ENCODE data around the gene ZC3H18. TPM values are rescaled to one million over a fixed set of nuclear protein-coding genes. Genes with fewer than 3 reads are reported as not detected.

ZC3H18 gene
- 10 to 100 TPM; 37.7 to 38.5 TPM for total RNA-seq
- polyA plus RNA-seq: 10 to 100 TPM; 12.4 to 19.3 TPM
- long read RNA-seq, donor 1, transcript ZC3H18-201 (18 exons, 3,729 nt): major isoform, 17 of 67 reads
- long read RNA-seq, donor 1, partial matches to known transcripts: 31 of 67 reads
- long read RNA-seq, donor 1, other reads (novel, unspliced or antisense): 9 of 67 reads
- long read RNA-seq, donor 2, partial matches to known transcripts: 9 of 14 reads
- long read RNA-seq, donor 2, other reads (novel, unspliced or antisense): 1 of 14 reads

- Histone ChIP-seq H3K4me1 (ENCODE audit: control insufficient read depth in 1 of 2, insufficient read depth in 2 of 2, low read length in 2 of 2) (peaks cover 0 to 3% of the 10 kb centered on the region in 2 donors), H3K27me3 (ENCODE audit: control insufficient read depth in 1 of 2, insufficient read depth in 2 of 2, low read length in 1 of 2) (no peaks in the 10 kb centered on the region), H3K4me3 (ENCODE audit: low read length in 2 of 2) (peak within 1 kb of the TSS; percentile 80), H3K27ac (ENCODE audit: low read depth in 1 of 2, low read length in 2 of 2) (peak within 1 kb of the TSS in 1 of 2 donors; percentile 58), H3K36me3 (ENCODE audit: control insufficient read depth in 1 of 2, insufficient read depth in 2 of 2, low read length in 1 of 2) (no peaks in the 10 kb centered on the region), H3K9me3 (ENCODE audit: control insufficient read depth, low read length) (no peaks in the 10 kb centered on the region)
- DNase-seq: peak; percentile 98 to 99
- intact Hi-C loops (cut with DNase I): loop anchor here (2.0 to 5.0 kb wide), 3 partner anchors 137 to 803 kb away; partner anchors contain the start of genes CTU2 (in 2 of the 2), RNF166 (in 2 of the 2) and KLHDC4 (in 1 of the 2)
- ATAC-seq (ENCODE audit: low FRiP score): peak; percentile 99
- 0% methylated on average over 65 to 90 of the region's 90 CpGs for WGBS, 2 donors
Observed at GRCh38 chr16:88569985-88570690, at the start of gene ZC3H18. Gene ZC3H18 (plus strand): TSS chr16:88570403. CDS start chr16:88577124, 6,721 bp downstream.

- intact Hi-C loops (cut with DNase I): no loop called here
- Histone ChIP-seq H3K4me1 (ENCODE audit: control insufficient read depth in 1 of 2, insufficient read depth in 2 of 2, low read length in 2 of 2) (no peaks in the 10 kb centered on the region), H3K27ac (ENCODE audit: low read depth in 1 of 2, low read length in 2 of 2) (no peak overlapping the region), H3K27me3 (ENCODE audit: control insufficient read depth in 1 of 2, insufficient read depth in 2 of 2, low read length in 1 of 2) (no peaks in the 10 kb centered on the region), H3K4me3 (ENCODE audit: low read length in 2 of 2) (no peak overlapping the region), H3K9me3 (ENCODE audit: control insufficient read depth, low read length) (no peaks in the 10 kb centered on the region), H3K36me3 (ENCODE audit: control insufficient read depth in 1 of 2, insufficient read depth in 2 of 2, low read length in 1 of 2) (no peaks in the 10 kb centered on the region)
- 86 to 87% methylated on average over 9 of the region's 9 CpGs for WGBS, 2 donors
- no peak for ATAC-seq (ENCODE audit: low FRiP score)
- DNase-seq: no peak
Observed at GRCh38 chr16:88521674-88522073, 48.5 kb upstream of the ZC3H18 start.

DNA sequence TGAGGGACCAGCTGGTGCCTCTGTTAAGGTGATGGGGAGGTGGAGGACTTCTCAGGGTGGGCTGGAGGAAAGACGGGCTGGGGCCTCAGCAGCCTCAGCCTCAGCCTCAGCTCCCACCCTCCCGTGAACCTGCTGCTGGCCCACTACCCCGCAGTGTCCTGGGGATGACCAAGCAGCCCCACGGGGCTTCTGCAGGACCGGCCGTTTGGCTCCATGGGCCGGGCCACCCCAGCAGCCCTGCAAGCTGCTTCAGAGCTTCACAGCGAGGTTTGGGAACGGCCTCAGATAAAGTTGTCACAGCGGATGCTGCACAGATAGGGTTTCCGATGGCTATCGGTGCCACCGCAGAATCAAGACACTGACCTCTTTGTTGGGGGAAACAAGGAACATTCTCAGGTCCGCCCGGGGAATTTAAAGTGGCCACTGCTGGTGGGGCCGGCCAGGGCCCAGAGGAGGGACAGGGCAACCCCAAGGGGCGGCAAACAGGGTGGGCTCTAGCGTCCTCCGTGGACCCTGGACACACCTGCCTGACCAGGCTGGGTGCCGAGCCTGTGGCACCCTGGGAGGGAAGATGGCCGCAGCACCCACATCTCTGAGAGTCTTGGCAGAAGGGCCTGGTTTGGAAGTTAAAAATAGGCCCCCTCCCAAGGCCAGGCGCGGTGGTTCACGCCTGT lies 47.8 kb upstream of the ZC3H18 start:
- Histone ChIP-seq H3K4me3 (ENCODE audit: low read length in 2 of 2) (no peak overlapping the region), H3K27me3 (ENCODE audit: control insufficient read depth in 1 of 2, insufficient read depth in 2 of 2, low read length in 1 of 2) (no peaks in the 10 kb centered on the region), H3K4me1 (ENCODE audit: control insufficient read depth in 1 of 2, insufficient read depth in 2 of 2, low read length in 2 of 2) (no peaks in the 10 kb centered on the region), H3K27ac (ENCODE audit: low read depth in 1 of 2, low read length in 2 of 2) (no peak overlapping the region), H3K36me3 (ENCODE audit: control insufficient read depth in 1 of 2, insufficient read depth in 2 of 2, low read length in 1 of 2) (no peaks in the 10 kb centered on the region), H3K9me3 (ENCODE audit: control insufficient read depth, low read length) (no peaks in the 10 kb centered on the region)
- WGBS, 2 donors: 84% methylated on average over 24 of the region's 24 CpGs
- intact Hi-C loops (cut with DNase I): no loop called here
- DNase-seq (no peak), ATAC-seq (ENCODE audit: low FRiP score) (no peak)

DNA sequence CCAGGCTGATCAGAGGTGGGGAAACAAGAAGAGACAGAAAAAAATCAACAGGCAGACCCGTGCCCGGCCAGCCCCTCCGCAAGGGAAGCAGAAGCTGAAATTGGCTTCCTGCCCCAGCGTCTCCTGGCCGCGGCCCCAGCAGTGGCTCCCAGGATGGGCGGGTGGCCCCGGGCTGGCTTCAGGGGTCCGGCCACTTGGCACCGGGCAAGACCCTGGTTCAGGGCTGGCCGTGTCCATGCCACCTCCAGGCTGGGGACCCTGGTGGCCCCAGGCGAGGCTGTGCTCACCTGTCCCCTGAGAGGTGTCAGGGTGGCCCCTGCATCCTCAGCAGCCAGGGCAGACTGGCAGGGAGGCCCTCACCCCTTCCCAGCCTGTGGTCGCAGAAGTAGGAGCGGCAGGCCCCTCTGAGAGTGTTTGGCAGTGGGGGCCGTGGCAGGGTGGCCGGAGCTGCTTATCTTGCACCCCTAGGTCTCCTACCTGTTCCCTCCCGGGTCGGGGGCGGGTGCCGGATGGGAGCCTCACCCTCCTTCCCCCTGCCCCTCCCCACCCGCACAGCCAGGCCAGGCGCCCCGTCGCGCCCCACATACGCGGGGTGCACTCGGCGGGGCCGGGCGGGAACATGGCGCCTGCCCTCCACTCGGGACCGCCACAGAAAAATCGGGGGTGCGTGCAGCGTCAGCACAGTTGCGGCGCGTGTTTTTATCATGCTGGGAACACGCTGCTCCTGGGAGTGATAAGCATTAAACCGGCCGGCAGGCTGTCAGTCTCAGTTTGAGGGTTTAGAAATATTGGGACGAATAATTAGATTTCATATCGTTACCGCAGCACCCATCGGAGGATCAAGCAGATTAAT lies 46.7 kb upstream of the ZC3H18 start:
- Histone ChIP-seq H3K4me1 (ENCODE audit: control insufficient read depth in 1 of 2, insufficient read depth in 2 of 2, low read length in 2 of 2) (no peaks in the 10 kb centered on the region), H3K27ac (ENCODE audit: low read depth in 1 of 2, low read length in 2 of 2) (no peak overlapping the region), H3K36me3 (ENCODE audit: control insufficient read depth in 1 of 2, insufficient read depth in 2 of 2, low read length in 1 of 2) (no peaks in the 10 kb centered on the region), H3K27me3 (ENCODE audit: control insufficient read depth in 1 of 2, insufficient read depth in 2 of 2, low read length in 1 of 2) (no peaks in the 10 kb centered on the region), H3K9me3 (ENCODE audit: control insufficient read depth, low read length) (no peaks in the 10 kb centered on the region), H3K4me3 (ENCODE audit: low read length in 2 of 2) (no peak overlapping the region)
- WGBS, 2 donors: 64 to 75% methylated on average over 47 of the region's 47 CpGs
- DNase-seq (no peak), ATAC-seq (ENCODE audit: low FRiP score) (no peak)
- intact Hi-C loops (cut with DNase I): no loop called here

DNA sequence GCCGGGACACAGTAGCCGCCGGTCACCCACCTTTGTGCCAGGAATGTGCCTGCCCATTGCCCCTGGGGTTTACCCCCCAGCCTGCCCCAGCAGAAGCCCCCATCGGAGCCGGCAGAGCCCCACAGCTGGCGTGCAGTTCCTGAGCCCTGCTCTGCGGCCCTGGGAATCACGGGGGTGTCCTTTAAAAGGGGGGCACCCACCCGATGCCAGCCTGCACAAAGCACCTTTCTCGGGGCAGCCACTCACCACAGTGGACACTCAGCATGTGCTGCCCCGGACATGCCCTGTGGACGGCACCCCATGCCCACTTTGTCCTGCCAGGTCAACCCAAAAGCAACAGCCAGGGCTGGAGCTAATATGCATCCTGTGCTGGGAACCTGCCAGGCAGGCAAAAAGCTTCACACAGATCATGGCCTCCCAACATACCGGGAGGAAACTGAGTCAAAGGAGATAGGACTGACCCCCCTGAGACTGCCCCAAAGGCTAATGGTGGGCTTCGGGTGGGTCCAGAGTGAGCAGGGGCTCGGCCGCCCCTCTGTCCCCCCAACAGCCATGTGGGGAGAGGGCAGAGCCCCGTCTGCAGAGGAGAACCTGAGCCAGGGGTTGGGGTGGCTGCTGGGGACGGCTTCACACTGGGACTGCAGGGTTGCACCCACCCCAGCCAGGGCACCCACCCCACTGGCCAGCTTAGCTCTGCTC lies 45.8 kb upstream of the ZC3H18 start:
- Histone ChIP-seq H3K9me3 (ENCODE audit: control insufficient read depth, low read length) (no peaks in the 10 kb centered on the region), H3K4me1 (ENCODE audit: control insufficient read depth in 1 of 2, insufficient read depth in 2 of 2, low read length in 2 of 2) (no peaks in the 10 kb centered on the region), H3K27me3 (ENCODE audit: control insufficient read depth in 1 of 2, insufficient read depth in 2 of 2, low read length in 1 of 2) (no peaks in the 10 kb centered on the region), H3K36me3 (ENCODE audit: control insufficient read depth in 1 of 2, insufficient read depth in 2 of 2, low read length in 1 of 2) (no peaks in the 10 kb centered on the region), H3K27ac (ENCODE audit: low read depth in 1 of 2, low read length in 2 of 2) (no peak overlapping the region), H3K4me3 (ENCODE audit: low read length in 2 of 2) (no peak overlapping the region)
- intact Hi-C loops (cut with DNase I): no loop called here
- DNase-seq (no peak), ATAC-seq (ENCODE audit: low FRiP score) (no peak)
- 70 to 73% methylated on average over 18 of the region's 18 CpGs for WGBS, 2 donors

- H3K4me3 ChIP-seq (ENCODE audit: low read length in 2 of 2): no peak overlapping the region
- no peaks in the 10 kb centered on the region for H3K9me3 ChIP-seq (ENCODE audit: control insufficient read depth, low read length)
- 72 to 74% methylated on average over 18 of the region's 18 CpGs for WGBS, 2 donors
- ATAC-seq (ENCODE audit: low FRiP score) (no peak), DNase-seq (no peak)
- H3K4me1 ChIP-seq (ENCODE audit: control insufficient read depth in 1 of 2, insufficient read depth in 2 of 2, low read length in 2 of 2): no peaks in the 10 kb centered on the region
- H3K27ac ChIP-seq (ENCODE audit: low read depth in 1 of 2, low read length in 2 of 2): no peak overlapping the region
- H3K36me3 ChIP-seq (ENCODE audit: control insufficient read depth in 1 of 2, insufficient read depth in 2 of 2, low read length in 1 of 2): no peaks in the 10 kb centered on the region
- intact Hi-C loops (cut with DNase I): loop anchor here in 1 of 2 donors (5.0 kb wide), 1 partner anchor 83 kb away; no protein-coding TSS in a partner anchor
- no peaks in the 10 kb centered on the region for H3K27me3 ChIP-seq (ENCODE audit: control insufficient read depth in 1 of 2, insufficient read depth in 2 of 2, low read length in 1 of 2)
Observed at GRCh38 chr16:88524973-88525662, 45.1 kb upstream of the ZC3H18 start.

- ATAC-seq (ENCODE audit: low FRiP score): no peak
- no peak overlapping the region for H3K27ac ChIP-seq (ENCODE audit: low read depth in 1 of 2, low read length in 2 of 2)
- no peak for DNase-seq
- H3K36me3 ChIP-seq (ENCODE audit: control insufficient read depth in 1 of 2, insufficient read depth in 2 of 2, low read length in 1 of 2): no peaks in the 10 kb centered on the region
- no peak overlapping the region for H3K4me3 ChIP-seq (ENCODE audit: low read length in 2 of 2)
- H3K27me3 ChIP-seq (ENCODE audit: control insufficient read depth in 1 of 2, insufficient read depth in 2 of 2, low read length in 1 of 2): no peaks in the 10 kb centered on the region
- H3K9me3 ChIP-seq (ENCODE audit: control insufficient read depth, low read length): no peaks in the 10 kb centered on the region
- H3K4me1 ChIP-seq (ENCODE audit: control insufficient read depth in 1 of 2, insufficient read depth in 2 of 2, low read length in 2 of 2): no peaks in the 10 kb centered on the region
- WGBS, 2 donors: 71 to 75% methylated on average over 17 of the region's 17 CpGs
- intact Hi-C loops (cut with DNase I): loop anchor here in 1 of 2 donors (5.0 kb wide), 1 partner anchor 83 kb away; no protein-coding TSS in a partner anchor
Observed at GRCh38 chr16:88525663-88525990, 44.6 kb upstream of the ZC3H18 start.

Measured in aorta (tissue), 5 donors.